WERI-Rb-1 (cell line): Measurements from ENCODE around the gene OPN1LW.

Experiments used
- DNase-seq: peaks from one replicate; pipeline ENCODE4 v3.0.0-alpha.2; 2020
- H3K27ac ChIP-seq: fragments of 250-450 bp; sonication (Bioruptor Pico); 2 replicates; pipeline ENCODE4 v1.5.1; 2020; ENCODE audit warnings: mild to moderate bottlenecking, moderate library complexity
- H3K27me3 ChIP-seq: fragments of 250-450 bp; sonication (Bioruptor Pico); 2 replicates; pipeline ENCODE4 v1.5.1; 2021; ENCODE audit warnings: mild to moderate bottlenecking, low read depth, moderate library complexity; ENCODE audit not compliant: insufficient read depth, severe bottlenecking
- H3K36me3 ChIP-seq: fragments of 250-450 bp; sonication (Bioruptor Pico); 2 replicates; pipeline ENCODE4 v1.5.1; 2020; ENCODE audit warnings: mild to moderate bottlenecking, moderate library complexity
- H3K4me3 ChIP-seq: 2 replicates; pipeline ENCODE4 v1.5.1; 2011; ENCODE audit warnings: low read depth, mild to moderate bottlenecking, control low read depth, low read length
- H3K9me3 ChIP-seq: fragments of 250-450 bp; sonication (Bioruptor Pico); 2 replicates; pipeline ENCODE4 v1.5.1; 2021; ENCODE audit warnings: mild to moderate bottlenecking, moderate library complexity; ENCODE audit not compliant: severe bottlenecking
- CTCF ChIP-seq: IDR thresholded peaks from 2 replicates; pipeline ENCODE4 v1.5.1; 2011; ENCODE audit warnings: low read depth, mild to moderate bottlenecking, control low read depth, inconsistent platforms, low read length

The OPN1LW gene

GRCh38 chrX:154098551-154098950 lies 45.5 kb upstream of the OPN1LW start:
- Histone ChIP-seq H3K36me3 (peaks cover 8% of the 10 kb centered on the region), H3K9me3 (no peaks in the 10 kb centered on the region), H3K4me3 (peak overlapping the region; percentile 36; the same call in 1 of the 2 replicates), H3K27me3 (peaks cover 5% of the 10 kb centered on the region), H3K27ac (peak overlapping the region; percentile 76; the same call in 1 of the 2 replicates)
- no peak for DNase-seq
- no peak for TF ChIP-seq CTCF

GRCh38 chrX:154113729-154114128 lies 30.3 kb upstream of the OPN1LW start:
- Histone ChIP-seq H3K36me3 (no peaks in the 10 kb centered on the region), H3K27ac (no peak overlapping the region), H3K4me3 (no peak overlapping the region), H3K27me3 (peaks cover 16% of the 10 kb centered on the region), H3K9me3 (peaks cover 7% of the 10 kb centered on the region)
- no peak for TF ChIP-seq CTCF
- DNase-seq = no peak

GRCh38 chrX:154114652-154115051 lies 29.4 kb upstream of the OPN1LW start:
- Histone ChIP-seq H3K27ac (no peak overlapping the region), H3K9me3 (peaks cover 8% of the 10 kb centered on the region), H3K4me3 (no peak overlapping the region), H3K36me3 (no peaks in the 10 kb centered on the region), H3K27me3 (peaks cover 16% of the 10 kb centered on the region)
- no peak for TF ChIP-seq CTCF
- DNase-seq = no peak

GRCh38 chrX:154115071-154115470 lies 29.0 kb upstream of the OPN1LW start:
- Histone ChIP-seq H3K27me3 (peaks cover 16% of the 10 kb centered on the region), H3K36me3 (no peaks in the 10 kb centered on the region), H3K4me3 (no peak overlapping the region), H3K27ac (no peak overlapping the region), H3K9me3 (peaks cover 12% of the 10 kb centered on the region)
- no peak for TF ChIP-seq CTCF
- no peak for DNase-seq

GRCh38 chrX:154115750-154116149 lies 28.3 kb upstream of the OPN1LW start:
- Histone ChIP-seq H3K9me3 (peaks cover 17% of the 10 kb centered on the region), H3K4me3 (no peak overlapping the region), H3K36me3 (no peaks in the 10 kb centered on the region), H3K27ac (no peak overlapping the region), H3K27me3 (peaks cover 15% of the 10 kb centered on the region)
- TF ChIP-seq CTCF = no peak
- DNase-seq = no peak
